ENCODE measurements around the gene OR52B2. TPM values are rescaled to one million over a fixed set of nuclear protein-coding genes. Genes with fewer than 3 reads are reported as not detected.

OR52B2 gene
- total and polyA plus RNA-seq, 3 donors from 2014 or later = 0.68 TPM; not detected in 2

- 91 to 100% methylated on average over 1 of the region's 1 CpG for whole genome bisulfite sequencing, 2 donors
- H3K27me3 ChIP-seq = no peaks in the 10 kb centered on the region
- H3K36me3 ChIP-seq (ENCODE audit: low read depth, missing control alignments) = no peaks in the 10 kb centered on the region
- H3K9me3 ChIP-seq = no peaks in the 10 kb centered on the region
- TF ChIP-seq POLR2A (IDR thresholded peaks at IDR 0.05) (no peak), CTCF (IDR thresholded peaks at IDR 0.05) (no peak)
- intact Hi-C loops (cut with DNase I; ENCODE audit: low total_unique reads) = no loop called here
- no peak overlapping the region for H3K27ac ChIP-seq
- no peaks in the 10 kb centered on the region for H3K4me1 ChIP-seq
- DNase-seq = no peak
- H3K4me3 ChIP-seq = no peak overlapping the region
Measured at GRCh38 chr11:6204706-6205105, 34.6 kb upstream of the OR52B2 start.

- intact Hi-C loops (cut with DNase I; ENCODE audit: low total_unique reads) = no loop called here
- H3K27me3 ChIP-seq = no peaks in the 10 kb centered on the region
- H3K36me3 ChIP-seq (ENCODE audit: low read depth, missing control alignments) = no peaks in the 10 kb centered on the region
- no peaks in the 10 kb centered on the region for H3K9me3 ChIP-seq
- TF ChIP-seq POLR2A (IDR thresholded peaks at IDR 0.05) (no peak), CTCF (IDR thresholded peaks at IDR 0.05) (no peak)
- no peak for DNase-seq
- H3K4me3 ChIP-seq = no peak overlapping the region
- H3K4me1 ChIP-seq = no peaks in the 10 kb centered on the region
- 73 to 76% methylated on average over 3 of the region's 3 CpGs for WGBS, 2 donors
- no peak overlapping the region for H3K27ac ChIP-seq
Measured at GRCh38 chr11:6203327-6203726, 33.2 kb upstream of the OR52B2 start.

GRCh38 chr11:6202041-6202440 lies 31.9 kb upstream of the OR52B2 start:
- H3K36me3 ChIP-seq (ENCODE audit: low read depth, missing control alignments) = no peaks in the 10 kb centered on the region
- no peaks in the 10 kb centered on the region for H3K9me3 ChIP-seq
- intact Hi-C loops (cut with DNase I; ENCODE audit: low total_unique reads) = no loop called here
- no peak overlapping the region for H3K4me3 ChIP-seq
- 66 to 81% methylated on average over 1 of the region's 1 CpG for WGBS, 2 donors
- DNase-seq = no peak
- no peaks in the 10 kb centered on the region for H3K27me3 ChIP-seq
- H3K4me1 ChIP-seq = no peaks in the 10 kb centered on the region
- H3K27ac ChIP-seq = no peak overlapping the region
- TF ChIP-seq POLR2A (IDR thresholded peaks at IDR 0.05) (no peak), CTCF (IDR thresholded peaks at IDR 0.05) (no peak)

- intact Hi-C loops (cut with DNase I; ENCODE audit: low total_unique reads) = no loop called here
- 72 to 87% methylated on average over 2 of the region's 2 CpGs for WGBS, 2 donors
- H3K27ac ChIP-seq = no peak overlapping the region
- no peaks in the 10 kb centered on the region for H3K4me1 ChIP-seq
- no peaks in the 10 kb centered on the region for H3K9me3 ChIP-seq
- no peak overlapping the region for H3K4me3 ChIP-seq
- TF ChIP-seq POLR2A (IDR thresholded peaks at IDR 0.05) (no peak), CTCF (IDR thresholded peaks at IDR 0.05) (no peak)
- no peaks in the 10 kb centered on the region for H3K27me3 ChIP-seq
- no peaks in the 10 kb centered on the region for H3K36me3 ChIP-seq (ENCODE audit: low read depth, missing control alignments)
- DNase-seq = no peak
Measured at GRCh38 chr11:6201481-6201880, 31.4 kb upstream of the OR52B2 start.

GRCh38 chr11:6200975-6201374 lies 30.8 kb upstream of the OR52B2 start:
- TF ChIP-seq POLR2A (IDR thresholded peaks at IDR 0.05) = no peak
- TF ChIP-seq CTCF (IDR thresholded peaks at IDR 0.05) = no peak
- Histone ChIP-seq H3K27ac (no peak overlapping the region), H3K36me3 (ENCODE audit: low read depth, missing control alignments) (no peaks in the 10 kb centered on the region), H3K27me3 (no peaks in the 10 kb centered on the region), H3K9me3 (no peaks in the 10 kb centered on the region), H3K4me1 (no peaks in the 10 kb centered on the region), H3K4me3 (no peak overlapping the region)
- intact Hi-C loops (cut with DNase I; ENCODE audit: low total_unique reads) = no loop called here
- DNase-seq = peak; percentile 60
- 78 to 85% methylated on average over 4 of the region's 4 CpGs for WGBS, 2 donors
